Measurements from ENCODE around the gene NR1H3. TPM values are rescaled to one million over a fixed set of nuclear protein-coding genes. Genes with fewer than 3 reads are reported as not detected.

NR1H3 gene
- total RNA-seq, 1 experiment from 2014 or later, result 31.6 TPM

GRCh38 chr11:47267876-47268275 lies 10.1 kb downstream of the NR1H3 start:
- Histone ChIP-seq H3K9ac (ENCODE audit: low read length) (no peak overlapping the region), H3K4me2 (ENCODE audit: low read length) (no peak overlapping the region), H3K9me2 (replicated peaks; ENCODE audit: low read length) (no peaks in the 10 kb centered on the region), H3K4me1 (ENCODE audit: insufficient read depth, low read length) (peaks cover 30% of the 10 kb centered on the region), H3K4me3 (ENCODE audit: low read length) (no peak overlapping the region), H3F3A (ENCODE audit: low read length, unreplicated experiment) (no peaks in the 10 kb centered on the region), H3K9me3 (ENCODE audit: low read length) (no peaks in the 10 kb centered on the region), H4K20me1 (ENCODE audit: low read length) (peaks cover 14% of the 10 kb centered on the region; the same call in 1 of the 2 replicates), H3K27ac (ENCODE audit: low read length) (no peak overlapping the region), H3K79me2 (ENCODE audit: low read length) (peaks cover 25% of the 10 kb centered on the region), H3K36me3 (ENCODE audit: low read depth, low read length) (no peaks in the 10 kb centered on the region), H3K27me3 (ENCODE audit: low read length) (no peaks in the 10 kb centered on the region), H2AFZ (ENCODE audit: low read length) (no peak overlapping the region)
- ChIA-PET POLR2A (ENCODE audit: unreplicated experiment) (no interaction called here), CTCF (no interaction called here)
- intact Hi-C loops (cut with micrococcal nuclease), result no loop called here
- DNase-seq, result no peak
- TF ChIP-seq EZH2phosphoT487 (IDR thresholded peaks at IDR 0.05; ENCODE audit: borderline replicate concordance, low read length), result no peak
- TF ChIP-seq CTCF (conservative IDR thresholded peaks at IDR 0.05; ENCODE audit: low read depth, low read length), result no peak
- no peak for ATAC-seq
- no TSS peak for BruUV-seq (replicated peaks)

GRCh38 chr11:47268448-47269001 lies 10.7 kb downstream of the NR1H3 start:
- H3K4me3 ChIP-seq (ENCODE audit: low read length), result peak overlapping the region; percentile 71; the same call in 1 of the 2 replicates
- peaks cover 14% of the 10 kb centered on the region; the same call in 1 of the 2 replicates for H4K20me1 ChIP-seq (ENCODE audit: low read length)
- H3K4me1 ChIP-seq (ENCODE audit: insufficient read depth, low read length), result peaks cover 30% of the 10 kb centered on the region
- intact Hi-C loops (cut with micrococcal nuclease), result loop anchor here (1.0 kb wide), 1 partner anchor 91 kb away; no protein-coding TSS in a partner anchor
- BruUV-seq (replicated peaks), result no TSS peak
- H3K27me3 ChIP-seq (ENCODE audit: low read length), result no peaks in the 10 kb centered on the region
- H3K9me3 ChIP-seq (ENCODE audit: low read length), result no peaks in the 10 kb centered on the region
- H2AFZ ChIP-seq (ENCODE audit: low read length), result peak overlapping the region; percentile 95
- H3K9ac ChIP-seq (ENCODE audit: low read length), result peak overlapping the region; percentile 75
- ATAC-seq, result no peak
- H3F3A ChIP-seq (ENCODE audit: low read length, unreplicated experiment), result no peaks in the 10 kb centered on the region
- no peak for DNase-seq
- peak overlapping the region; percentile 93 for H3K4me2 ChIP-seq (ENCODE audit: low read length)
- H3K79me2 ChIP-seq (ENCODE audit: low read length), result peaks cover 30% of the 10 kb centered on the region
- H3K27ac ChIP-seq (ENCODE audit: low read length), result peak overlapping the region; percentile 82
- no peaks in the 10 kb centered on the region for H3K9me2 ChIP-seq (replicated peaks; ENCODE audit: low read length)
- H3K36me3 ChIP-seq (ENCODE audit: low read depth, low read length), result no peaks in the 10 kb centered on the region
- ChIA-PET CTCF (no interaction called here), POLR2A (ENCODE audit: unreplicated experiment) (no interaction called here)
- TF ChIP-seq EZH2phosphoT487 (IDR thresholded peaks at IDR 0.05; ENCODE audit: borderline replicate concordance, low read length), result no peak
- no peak for TF ChIP-seq EZH2 (IDR thresholded peaks at IDR 0.05; ENCODE audit: low read length, unreplicated experiment)
- TF ChIP-seq CTCF (conservative IDR thresholded peaks at IDR 0.05; ENCODE audit: low read depth, low read length), result no peak
